GM18505 (cell line): ENCODE measurements around the gene ADSS1.

Experiments used
- ATAC-seq: cut with Tn5 transposase; IDR thresholded peaks from one replicate; pipeline ENCODE4 v1.9.1; 2021; ENCODE audit not compliant: unreplicated experiment
- POLR2A ChIP-seq: IDR thresholded peaks from 4 replicates; pipeline ENCODE4 v1.6.1; 2011; ENCODE audit warnings: borderline replicate concordance; ENCODE audit not compliant: insufficient read depth, insufficient read length; ENCODE audit errors: extremely low read depth

The ADSS1 gene

GRCh38 chr14:104784218-104784568 lies 60.2 kb downstream of the ADSS1 start:
- ATAC-seq: no peak
- TF ChIP-seq POLR2A: no peak

GRCh38 chr14:104784846-104785707 lies 61.0 kb downstream of the ADSS1 start:
- no peak for TF ChIP-seq POLR2A

GRCh38 chr14:104785708-104786080 lies 61.7 kb downstream of the ADSS1 start:
- ATAC-seq: no peak
- no peak for TF ChIP-seq POLR2A

More at GRCh38 chr14:104784846-104785707, 61.0 kb downstream of the ADSS1 start:
- no peak for ATAC-seq

GRCh38 chr14:104786091-104786586 lies 62.1 kb downstream of the ADSS1 start:
- no peak for ATAC-seq
- TF ChIP-seq POLR2A: no peak

GRCh38 chr14:104786726-104787675 lies 63.0 kb downstream of the ADSS1 start:
- TF ChIP-seq POLR2A: no peak
- ATAC-seq: no peak

GRCh38 chr14:104787736-104788135 lies 63.7 kb downstream of the ADSS1 start:
- no peak for ATAC-seq
- TF ChIP-seq POLR2A: no peak

GRCh38 chr14:104788161-104788818 lies 64.3 kb downstream of the ADSS1 start:
- ATAC-seq: no peak
- TF ChIP-seq POLR2A: no peak

- no peak for ATAC-seq
- no peak for TF ChIP-seq POLR2A
Measured at GRCh38 chr14:104788873-104789663, 65.0 kb downstream of the ADSS1 start.

GRCh38 chr14:104789752-104790743 lies 66.0 kb downstream of the ADSS1 start:
- no peak for ATAC-seq
- no peak for TF ChIP-seq POLR2A

GRCh38 chr14:104791425-104791824 lies 67.4 kb downstream of the ADSS1 start:
- TF ChIP-seq POLR2A: no peak
- no peak for ATAC-seq
